Stimulated activated CD8-positive, alpha-beta memory T cell treated with anti-CD3 and anti-CD28 coated beads, Interleukin-2, amount 100 ng/mL, for 1 hour (primary cell): ENCODE results near the gene CT47A1.
"Not testable (repeated sequence)": the region's sequence is repeated elsewhere in the genome, so short reads cannot be mapped to it uniquely, and the experiment has no call there.

Experiments
- DNase-seq, 2 donors: peaks; one replicate each; pipeline ENCODE4 v3.0.0-alpha.2; 2020; ENCODE audit warnings: low read depth in 2 of 2

CT47A1 gene

GRCh38 chrX:120985660-120986059, at the start of gene CT47A1:
CT47A1 (minus strand) TSS chrX:120985760; CDS start chrX:120985529, 231 bp downstream.
- DNase-seq = not testable (repeated sequence)

GRCh38 chrX:121032531-121032930, 47.0 kb upstream of the CT47A1 start:
- no peak for DNase-seq

- no peak for DNase-seq
These were observed 44.5 kb upstream of the CT47A1 start for GRCh38 chrX:121030083-121030482.

- DNase-seq = no peak
These were observed 42.9 kb upstream of the CT47A1 start for GRCh38 chrX:121028419-121028818.

GRCh38 chrX:121014826-121015225, 29.3 kb upstream of the CT47A1 start:
- no peak for DNase-seq

GRCh38 chrX:121013897-121014455, 28.4 kb upstream of the CT47A1 start:
- no peak for DNase-seq

GRCh38 chrX:121011254-121011653, 25.7 kb upstream of the CT47A1 start:
- DNase-seq = no peak

GRCh38 chrX:121010218-121010617, 24.7 kb upstream of the CT47A1 start:
- no peak for DNase-seq

- DNase-seq = no peak
These were observed 24.2 kb upstream of the CT47A1 start for GRCh38 chrX:121009764-121010163.

GRCh38 chrX:121008920-121009319, 23.4 kb upstream of the CT47A1 start:
- DNase-seq = no peak

GRCh38 chrX:121000589-121000988, 15.0 kb upstream of the CT47A1 start:
- no peak for DNase-seq

- no peak for DNase-seq
These were observed 13.9 kb upstream of the CT47A1 start for GRCh38 chrX:120999413-120999812.

GRCh38 chrX:120956500-120956899, 29.1 kb downstream of the CT47A1 start, which contains the start of gene CT47A7:
CT47A7 (minus strand) TSS chrX:120956600; CDS start chrX:120956345, 255 bp downstream.
- DNase-seq = not testable (repeated sequence)
